Activated T-helper 1 cell treated with Interleukin-2 at 50 U/mL for 16 hours (primary cell): ENCODE results near the gene DPP6.

Source experiments
- DNase-seq: peaks from one replicate; pipeline ENCODE4 v3.0.0-alpha.2; 2020; ENCODE audit warnings: low read depth

DPP6 gene

DNA sequence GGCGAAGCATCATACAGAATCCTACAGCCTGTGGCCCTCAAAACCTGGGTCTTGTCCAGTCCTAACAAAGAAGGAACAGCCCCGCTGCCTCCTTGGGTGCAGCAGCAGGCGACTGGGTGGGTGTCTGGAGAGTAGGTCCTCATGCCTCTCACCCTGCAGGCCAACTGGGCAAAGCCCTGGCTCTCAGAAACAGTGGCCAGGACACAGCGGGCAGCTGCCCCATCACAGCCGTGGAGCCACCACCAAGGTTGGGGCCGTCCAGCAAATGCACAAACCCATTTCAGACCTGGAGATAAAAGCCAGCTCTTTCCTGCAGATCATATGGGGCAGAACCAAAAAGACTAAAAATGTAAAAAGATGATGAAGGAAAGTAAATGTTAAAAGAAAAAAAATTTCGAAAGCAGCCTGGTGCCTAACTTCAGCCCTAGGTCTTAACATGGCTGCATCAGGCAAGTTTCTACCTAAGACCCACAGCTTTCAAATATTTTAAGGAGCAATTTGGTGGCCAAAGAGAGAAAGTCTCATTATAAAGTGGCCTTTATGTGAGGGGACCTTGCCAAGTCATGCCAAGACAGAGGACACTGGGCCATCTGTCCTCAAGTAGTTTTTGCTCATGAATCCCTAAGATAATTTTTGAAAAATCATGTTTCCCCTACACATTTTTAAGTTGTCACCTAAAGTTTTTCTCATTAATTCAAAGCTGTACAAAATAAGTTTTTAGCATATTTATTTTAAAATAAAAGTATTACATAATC lies 808.6 kb downstream of the DPP6 start:
- DNase-seq = no peak

DNA sequence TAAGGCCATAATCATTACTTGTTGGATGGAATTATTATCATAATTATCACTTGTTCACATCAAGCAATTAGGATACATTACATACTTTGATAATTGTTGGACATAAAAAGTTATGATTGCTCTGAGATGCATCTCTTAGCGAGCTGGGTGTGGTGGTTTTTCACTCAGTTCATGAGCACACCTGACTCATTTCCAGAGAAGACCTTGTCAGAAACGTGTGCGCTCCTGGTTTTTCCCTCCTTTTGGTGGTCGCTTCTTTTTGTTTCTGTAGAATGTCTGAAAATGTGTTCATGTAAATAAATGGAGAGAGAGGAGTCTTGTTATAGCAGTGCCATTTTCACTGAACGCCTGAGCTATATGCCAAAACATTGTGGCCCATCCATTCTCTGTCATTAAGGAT lies 809.4 kb downstream of the DPP6 start:
- no peak for DNase-seq

DNA sequence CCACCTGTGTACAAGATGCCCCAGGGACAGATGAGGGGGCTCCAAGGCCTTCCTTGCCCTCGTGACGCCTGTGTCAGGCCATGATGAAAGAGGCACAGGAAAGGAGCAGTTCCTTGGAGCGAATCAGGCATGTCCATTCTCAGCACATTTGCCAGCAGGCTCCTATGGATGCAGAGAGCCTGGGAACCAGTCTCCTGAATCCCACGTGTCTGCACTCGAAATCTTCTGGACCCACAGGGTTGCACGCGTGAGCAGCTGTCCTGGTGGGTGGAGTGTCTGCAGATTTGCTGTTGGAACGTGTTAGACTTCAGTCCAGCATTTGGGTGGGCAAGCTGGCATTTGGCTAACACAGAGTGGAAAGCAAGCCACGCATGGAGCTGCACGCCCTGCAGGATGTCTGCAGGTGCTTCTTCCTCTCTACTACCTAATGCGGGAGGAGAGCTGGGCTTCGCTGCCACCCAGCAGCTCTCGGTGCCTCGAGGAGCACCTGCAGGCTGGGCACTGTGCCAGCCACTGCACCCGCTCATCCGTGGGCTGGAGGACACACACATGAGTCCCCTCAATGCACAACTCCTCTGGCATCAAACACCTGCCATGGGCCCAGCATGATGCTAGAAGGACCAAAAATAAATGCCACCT lies 810.1 kb downstream of the DPP6 start:
- DNase-seq = no peak

DNA sequence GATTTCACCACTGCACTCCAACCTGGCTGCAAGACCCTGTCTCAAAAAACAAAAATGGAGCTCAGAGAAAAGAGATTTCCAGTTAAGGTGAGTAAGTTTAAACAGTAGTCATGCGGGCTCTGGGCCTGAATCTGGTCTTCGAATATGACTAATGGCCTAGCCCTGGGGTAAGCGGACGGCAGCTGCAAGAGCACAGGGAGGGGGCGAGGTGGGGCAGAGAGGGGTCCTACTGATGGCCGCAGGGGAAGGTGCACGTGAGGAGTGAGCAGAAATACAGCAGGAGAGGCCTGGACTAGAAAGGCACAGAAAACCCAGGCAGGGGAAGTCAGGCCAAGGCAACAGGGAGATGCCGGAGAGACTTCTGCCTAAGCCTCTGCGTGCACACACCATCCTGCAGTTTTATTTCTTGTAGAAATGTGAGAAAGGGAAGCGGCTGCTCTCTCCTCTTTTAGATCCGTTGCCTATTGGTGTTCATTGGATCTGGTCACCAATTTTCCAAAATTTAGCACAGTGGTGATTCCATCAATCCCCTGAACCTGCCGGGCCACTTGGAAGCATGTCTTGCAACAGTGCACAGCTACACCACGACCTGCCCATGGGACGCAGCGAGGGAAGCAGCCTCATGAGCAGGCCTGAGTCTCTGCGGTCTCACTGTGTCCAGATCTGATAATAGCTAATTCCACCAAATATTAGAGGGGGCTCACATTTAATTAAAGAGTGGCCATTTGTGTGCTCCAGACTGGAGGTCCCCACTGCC lies 811.7 kb downstream of the DPP6 start:
- no peak for DNase-seq

DNA sequence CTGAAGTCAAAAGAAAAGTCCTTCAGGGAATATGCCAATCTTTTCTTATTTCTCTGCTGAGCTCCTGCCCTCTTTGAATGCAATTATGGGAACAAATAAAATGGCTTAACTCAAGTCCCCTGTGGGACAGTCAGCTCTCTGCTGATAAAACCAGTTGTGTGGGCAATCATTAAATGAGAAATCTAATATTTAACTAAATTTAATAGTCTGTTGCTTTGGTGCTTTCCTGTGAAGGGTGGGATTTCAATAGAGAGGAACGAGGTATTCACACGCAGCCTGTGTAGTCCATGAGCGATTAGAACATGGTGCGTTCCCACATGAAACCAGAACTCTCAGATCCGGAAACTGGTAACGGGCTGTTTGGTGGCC lies 812.3 kb downstream of the DPP6 start:
- DNase-seq = no peak

DNA sequence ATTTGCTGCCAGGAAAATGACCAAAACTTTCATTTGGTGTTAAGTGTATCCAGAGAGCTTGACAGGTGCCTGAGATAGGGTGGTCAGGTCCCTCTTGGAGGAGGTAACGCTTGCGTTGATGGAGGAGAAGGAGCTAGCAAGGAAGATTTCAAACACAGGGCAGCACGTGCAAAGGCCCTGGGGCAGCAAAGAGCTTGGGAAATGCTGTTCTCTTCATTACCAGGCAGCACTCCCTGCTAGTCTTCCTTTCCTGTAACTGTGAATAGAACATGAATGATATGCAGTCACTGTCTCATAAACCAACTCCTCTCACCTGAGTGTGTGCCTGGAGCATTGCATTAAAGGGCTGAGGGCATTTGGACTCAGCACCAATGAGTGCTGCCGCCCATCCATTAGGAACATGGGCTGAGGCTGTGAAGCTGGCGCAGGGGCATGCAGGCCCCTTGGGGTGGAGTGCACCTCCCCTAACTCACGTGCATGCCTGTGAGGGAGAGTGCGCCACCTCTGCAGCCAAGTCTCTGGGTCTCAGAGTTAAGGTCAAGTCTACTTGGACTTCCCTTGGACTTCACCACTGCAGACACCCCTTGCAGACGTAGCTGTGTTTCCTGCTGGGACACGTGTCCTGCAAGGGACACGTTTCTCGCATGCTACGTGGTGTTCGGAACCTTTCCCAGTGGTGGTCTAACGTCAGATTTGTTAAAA lies 813.9 kb downstream of the DPP6 start:
- no peak for DNase-seq

DNA sequence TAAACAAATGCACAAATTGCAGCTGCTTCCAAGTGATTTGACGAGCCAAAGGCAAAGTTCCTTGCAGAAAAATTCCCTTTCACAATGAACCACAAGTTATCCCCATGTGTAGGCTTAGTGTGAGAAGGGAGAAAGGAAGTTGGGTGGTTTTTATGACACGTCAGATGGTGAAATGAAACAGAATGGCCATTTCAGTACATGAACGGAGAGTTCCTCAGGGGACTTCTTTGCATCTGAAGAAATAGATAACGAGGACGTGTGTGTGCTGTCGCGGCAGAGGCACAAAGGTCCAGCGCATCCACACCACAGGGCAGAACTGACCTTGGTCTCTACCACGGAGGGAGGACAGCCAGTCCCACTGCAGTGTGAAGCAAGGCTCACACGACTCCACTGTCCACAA lies 814.9 kb downstream of the DPP6 start:
- DNase-seq = no peak

DNA sequence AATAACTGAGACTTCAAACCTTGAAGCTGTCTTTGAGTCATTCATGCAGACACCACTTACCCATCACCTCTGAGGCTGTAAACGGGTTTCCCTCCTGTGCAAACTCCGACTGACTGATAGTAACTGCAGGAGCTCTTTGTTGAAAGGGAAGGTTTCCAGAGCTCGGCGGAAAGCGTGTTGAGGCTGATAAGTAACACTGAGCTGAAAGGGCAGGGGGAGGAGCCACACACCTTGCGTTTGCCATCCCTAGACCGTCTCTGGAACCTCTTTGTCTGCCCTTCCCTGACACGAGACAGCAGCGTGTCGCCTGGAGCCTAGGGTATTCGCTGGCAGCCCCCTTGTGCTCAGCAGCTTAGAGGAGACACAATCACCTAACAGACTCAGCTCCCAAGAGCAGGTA lies 816.7 kb downstream of the DPP6 start:
- DNase-seq = no peak

DNA sequence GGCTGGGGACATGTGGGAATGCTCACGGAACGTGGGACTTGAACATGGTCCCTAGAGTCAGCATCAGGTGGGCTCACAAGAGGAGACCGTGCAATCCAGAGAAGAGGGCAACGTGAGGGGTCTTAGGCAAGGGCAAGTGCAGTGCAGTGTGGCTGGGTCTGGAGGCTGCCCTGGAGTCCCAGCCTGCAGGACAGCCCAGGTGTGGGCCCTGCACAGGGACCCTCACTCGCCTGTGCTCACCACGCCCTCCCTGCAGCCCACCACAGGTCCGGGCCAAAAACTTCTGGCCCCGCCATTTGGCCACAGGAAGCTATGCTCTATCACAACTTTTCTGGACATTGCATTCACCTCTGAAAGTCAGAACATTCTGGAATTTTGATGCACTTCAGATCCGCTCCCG lies 817.2 kb downstream of the DPP6 start:
- no peak for DNase-seq

DNA sequence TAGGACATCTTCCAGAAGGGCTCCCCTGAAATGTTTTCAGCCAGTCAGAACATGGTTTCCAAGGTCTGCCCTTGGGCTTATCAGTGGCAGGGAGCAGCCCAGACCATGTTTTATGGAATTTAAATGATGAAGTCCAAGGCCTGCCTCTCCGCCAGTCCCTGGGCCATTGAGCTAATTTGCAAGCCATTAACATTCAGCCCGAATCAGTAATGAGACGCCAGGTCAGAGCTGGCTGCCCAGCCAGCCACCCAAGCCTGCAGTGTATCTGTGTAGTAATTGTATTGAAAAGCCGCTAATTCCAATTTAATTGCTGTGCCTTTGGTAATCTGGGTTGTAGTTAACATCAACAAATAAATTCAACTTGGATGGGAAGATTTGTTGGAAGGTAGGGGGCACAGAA lies 819.3 kb downstream of the DPP6 start:
- DNase-seq = no peak

DNA sequence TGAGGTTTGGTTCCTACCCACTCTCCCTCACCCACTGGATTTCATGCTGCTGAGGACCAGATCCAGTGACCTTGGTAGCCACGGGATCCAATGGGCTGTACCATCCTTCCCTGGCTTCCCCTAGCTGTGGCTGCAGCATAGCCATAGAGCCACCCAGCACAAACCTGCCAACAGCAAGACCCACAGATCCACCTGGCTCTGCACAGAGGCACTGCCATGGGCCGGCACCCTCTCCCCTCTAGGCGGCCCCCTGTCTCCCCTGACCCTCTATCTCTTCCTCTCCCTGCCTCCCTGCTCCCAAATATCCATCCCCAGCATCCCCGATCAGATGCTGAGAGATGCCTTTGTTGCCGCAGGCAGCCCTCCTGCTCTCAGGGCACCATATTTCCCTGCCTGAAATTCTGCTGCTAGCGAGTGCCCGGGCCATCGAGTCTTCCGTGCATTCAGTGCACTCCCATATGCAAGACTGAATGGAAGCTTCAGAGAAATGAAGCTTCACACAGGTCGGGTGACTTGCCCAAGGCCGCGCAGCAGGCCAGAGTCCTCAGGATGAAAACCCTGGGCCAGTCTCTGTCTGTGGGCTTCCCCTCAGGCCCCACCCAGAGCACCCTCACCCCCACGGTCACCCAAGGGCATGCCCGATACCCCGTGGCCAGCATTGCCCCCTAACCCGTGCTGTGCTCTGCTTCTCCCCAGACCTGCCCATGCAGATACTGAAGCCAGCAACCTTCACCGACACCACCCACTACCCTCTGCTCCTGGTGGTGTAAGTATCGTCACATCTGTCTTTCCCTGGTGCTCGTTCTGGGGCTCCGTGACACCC lies 819.9 kb downstream of the DPP6 start:
- DNase-seq = no peak

DNA sequence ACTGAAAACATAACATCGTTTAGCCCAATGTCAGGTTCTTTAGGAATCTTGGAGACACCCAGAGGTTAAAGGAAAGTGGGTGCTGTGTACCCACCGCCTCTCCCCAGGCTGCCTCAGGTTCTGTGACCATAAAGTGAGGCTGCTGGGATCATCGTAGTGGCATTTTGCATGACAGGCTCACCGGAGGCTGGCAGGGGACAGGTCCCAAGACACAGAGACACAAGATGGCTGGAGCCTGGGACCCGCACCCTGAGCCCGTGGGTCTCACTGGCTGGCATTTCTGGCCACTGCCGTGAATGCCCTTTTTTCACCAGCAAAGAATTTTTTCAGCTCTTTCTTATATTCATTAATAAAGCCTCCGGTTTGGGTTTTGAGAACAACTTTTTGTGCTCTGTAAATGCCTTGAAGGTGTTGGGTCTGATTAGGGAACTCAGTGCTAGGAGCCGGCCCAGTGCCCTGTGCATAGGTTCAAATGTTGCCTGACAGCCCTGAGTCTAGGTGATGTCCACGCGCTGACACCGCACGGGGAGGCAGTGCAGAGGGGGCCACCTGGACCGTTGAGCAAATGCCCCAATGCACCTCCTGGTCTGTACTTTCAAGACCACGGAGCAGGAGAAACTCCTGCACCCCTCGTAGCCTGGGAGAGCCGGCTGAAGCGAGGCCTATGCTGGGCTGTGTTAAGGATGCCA lies 820.8 kb downstream of the DPP6 start:
- DNase-seq = no peak

DNA sequence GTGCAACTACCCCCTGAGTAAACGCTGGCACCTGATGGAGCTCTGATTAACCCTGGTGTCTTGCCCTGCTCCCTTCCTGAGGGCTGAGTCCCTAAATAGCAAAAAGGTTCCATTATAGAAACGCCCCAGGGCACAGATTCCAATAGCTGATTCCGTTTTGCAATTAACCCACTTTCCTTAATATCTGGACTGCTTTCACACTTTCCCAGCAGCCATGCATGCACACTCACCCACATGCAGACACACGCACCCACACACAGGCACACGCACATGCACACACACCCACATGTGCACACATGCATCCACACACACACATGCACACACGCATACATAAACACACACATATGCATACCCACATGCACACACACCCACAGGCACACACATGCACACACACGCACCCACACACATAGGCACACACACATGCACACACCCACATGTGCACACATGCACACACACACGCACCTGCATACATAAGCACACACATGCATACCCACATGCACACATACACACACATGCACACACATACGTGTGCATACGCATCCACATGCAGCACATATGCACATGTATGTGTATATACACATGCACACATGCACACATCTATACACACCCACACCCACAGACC lies 821.4 kb downstream of the DPP6 start:
- no peak for DNase-seq

DNA sequence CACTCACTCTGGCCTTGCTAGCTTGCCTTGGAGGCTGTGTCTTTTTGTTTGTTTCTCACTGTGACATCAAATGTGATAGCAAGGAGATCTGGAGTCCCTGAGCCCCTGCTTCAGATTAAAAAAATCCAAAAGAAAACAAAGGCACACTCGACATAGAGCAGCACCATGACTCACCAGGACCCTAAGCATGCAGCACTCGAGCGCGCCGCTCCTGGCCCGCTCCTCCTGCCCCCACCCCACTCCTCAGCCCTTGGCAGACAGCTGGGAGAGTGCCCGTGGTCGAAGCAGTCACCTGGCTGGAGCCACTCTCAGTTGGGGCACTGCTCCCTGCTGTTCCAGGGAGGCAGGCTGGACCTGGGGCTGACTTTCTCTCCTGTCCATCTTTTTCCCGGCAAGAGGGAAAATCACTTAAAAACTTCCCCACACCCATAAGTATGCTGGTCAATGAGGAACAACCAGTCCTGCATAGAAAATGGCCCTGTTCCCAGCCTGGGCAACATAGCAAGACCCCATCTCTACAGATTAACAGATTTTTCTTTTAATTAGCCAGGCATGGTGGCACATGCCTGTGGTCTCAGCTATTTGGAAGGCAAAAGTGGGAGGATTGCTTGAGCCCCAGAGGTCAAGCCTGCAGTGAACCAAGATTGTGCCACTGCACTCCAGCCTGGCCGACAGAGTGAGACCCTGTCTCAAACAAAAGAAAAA lies 822.4 kb downstream of the DPP6 start:
- DNase-seq = no peak

DNA sequence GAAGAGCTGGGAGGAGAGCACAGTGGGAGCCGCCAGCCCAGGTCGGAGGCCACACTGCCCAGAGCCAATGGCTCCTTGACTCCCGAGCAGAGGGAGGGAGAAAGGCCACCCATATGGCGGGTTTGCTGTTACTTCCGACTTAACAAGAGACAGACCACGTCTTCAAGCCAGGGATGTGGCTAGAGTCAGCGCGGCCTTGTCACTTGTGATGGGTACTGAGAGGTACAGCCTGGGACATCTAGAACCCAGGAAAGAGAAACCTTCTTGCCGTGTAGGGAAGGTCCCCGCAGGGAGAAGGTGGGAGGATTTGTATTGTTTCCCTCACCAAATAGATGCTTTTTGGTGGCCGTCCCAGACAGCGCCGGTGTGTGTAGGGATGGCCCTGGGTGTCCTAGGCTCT lies 823.1 kb downstream of the DPP6 start:
- DNase-seq = no peak

DNA sequence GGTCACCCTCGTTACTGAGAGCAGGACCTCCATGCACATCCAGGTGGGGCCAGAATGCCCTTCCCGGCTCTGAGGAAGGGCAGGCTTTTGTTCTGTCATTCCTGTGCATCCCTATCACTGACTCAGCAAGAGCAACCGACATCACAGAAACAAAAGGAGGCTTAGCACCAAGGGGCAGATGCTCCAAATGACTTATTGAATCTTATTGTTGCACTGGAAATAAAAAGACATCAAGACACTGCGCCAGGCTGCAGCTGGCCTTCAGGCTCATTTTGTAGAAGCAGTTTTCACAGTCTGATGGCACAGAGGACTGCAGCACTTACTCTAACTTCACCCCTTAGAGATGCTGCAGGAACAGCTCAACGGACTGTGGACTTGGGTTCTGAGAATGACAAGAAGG lies 824.3 kb downstream of the DPP6 start:
- no peak for DNase-seq

DNA sequence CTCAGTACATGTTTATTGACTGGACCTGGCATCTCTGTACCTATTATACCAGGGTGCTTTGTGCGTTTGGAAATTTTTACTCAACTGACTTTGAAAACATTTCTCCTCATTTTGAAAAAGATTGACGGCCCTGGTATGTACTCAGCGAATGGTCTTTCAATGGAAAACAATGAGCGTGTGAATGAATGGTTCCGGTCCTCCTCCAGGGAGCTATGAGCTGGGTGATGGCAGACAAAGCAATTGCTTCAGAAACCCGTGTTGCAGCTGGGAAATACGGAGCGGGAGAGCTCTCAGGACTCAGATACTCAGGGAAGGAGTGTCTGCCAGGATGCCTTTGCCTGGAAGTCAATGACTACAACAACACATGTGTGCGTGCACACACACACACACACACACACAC lies 824.8 kb downstream of the DPP6 start:
- DNase-seq = no peak

DNA sequence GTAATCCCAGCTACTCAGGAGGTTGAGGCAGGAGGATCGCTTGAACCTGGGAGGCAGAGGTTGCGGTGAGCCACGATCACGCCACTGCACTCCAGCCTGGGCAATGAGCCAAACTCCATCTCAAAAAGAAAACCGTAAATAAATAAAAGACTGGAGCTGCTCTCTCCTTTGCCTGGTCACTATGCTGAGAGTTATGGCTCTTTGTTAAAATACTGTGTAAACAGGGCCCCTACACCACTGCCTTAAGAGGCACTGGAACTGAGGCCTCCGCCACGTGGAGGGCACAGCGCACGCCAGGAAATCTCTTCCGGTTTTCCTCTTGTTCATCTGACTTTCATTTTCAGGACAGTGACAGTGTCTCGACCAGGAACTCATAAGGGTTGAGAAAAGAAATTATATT lies 827.4 kb downstream of the DPP6 start:
- no peak for DNase-seq

DNA sequence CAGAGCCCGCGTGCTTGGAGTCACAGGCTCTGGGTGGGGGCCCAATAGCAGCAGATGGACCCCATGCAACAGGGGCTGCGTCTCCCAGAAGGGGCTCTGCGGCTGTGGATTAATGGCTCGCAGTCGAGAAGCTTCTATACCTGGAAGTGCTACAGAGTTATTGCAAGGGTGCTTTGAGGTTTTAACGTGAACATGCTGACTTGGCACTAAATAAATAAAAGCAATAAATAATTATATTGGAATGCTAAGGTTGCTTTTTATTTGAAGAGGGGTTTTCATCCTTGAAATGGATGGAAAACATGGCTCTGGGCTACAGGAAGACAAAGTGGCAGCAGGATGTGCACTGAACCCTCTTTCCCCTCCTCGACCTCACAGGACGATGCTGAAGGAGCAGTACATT lies 828.3 kb downstream of the DPP6 start:
- no peak for DNase-seq

DNA sequence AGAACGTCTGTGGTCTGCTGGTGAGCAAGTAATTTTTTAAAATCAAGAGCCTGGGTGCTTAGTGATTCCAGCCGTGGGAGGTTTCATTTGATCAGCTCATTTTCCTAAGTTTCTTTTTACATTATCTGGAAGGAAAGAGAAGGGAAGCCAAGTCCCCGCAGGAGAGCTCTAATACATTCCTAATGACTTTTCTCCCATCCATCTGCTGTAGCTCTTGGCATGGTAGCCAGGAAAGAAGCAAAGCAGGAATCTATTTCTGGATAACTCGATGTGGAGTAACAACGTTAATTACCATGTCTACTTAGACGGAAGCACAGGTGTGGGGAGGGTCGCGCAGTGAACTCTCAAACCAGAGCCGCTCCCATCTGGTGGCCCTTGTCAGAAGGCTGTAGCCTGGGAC lies 828.8 kb downstream of the DPP6 start:
- DNase-seq = no peak
